Fibroblast of the aortic adventitia (primary cell): Measurements from ENCODE around the gene DNM1. TPM values are rescaled to one million over a fixed set of nuclear protein-coding genes. Genes with fewer than 3 reads are reported as not detected.
"Not testable (repeated sequence)": the region's sequence is repeated elsewhere in the genome, so short reads cannot be mapped to it uniquely, and the experiment has no call there.

Source experiments
- DNase-seq: peaks from one replicate; pipeline ENCODE4 v3.0.0-alpha.2; 2010; ENCODE audit warnings: low read depth
- H3K4me3 ChIP-seq: 2 replicates; pipeline ENCODE4 v1.5.1; 2011; ENCODE audit warnings: low read depth, mild to moderate bottlenecking, control low read depth, low read length, moderate library complexity
- CTCF ChIP-seq: IDR thresholded peaks from 2 replicates; pipeline ENCODE4 v1.5.1; 2011; ENCODE audit warnings: mild to moderate bottlenecking, low read length, control low read depth, inconsistent platforms; ENCODE audit not compliant: insufficient read depth
- total RNA-seq: library from RNA; depleted of rRNA; stranded (reverse); fragments of >200 nt; gene quantifications from 2 replicates; pipeline ENCODE4 v1.2.3, GENCODE V29; 2012; ENCODE audit warnings: low replicate concordance

Gene DNM1
- total RNA-seq, 1 donor, result 57.4 TPM

- H3K4me3 ChIP-seq, result no peak overlapping the region
- DNase-seq, result no peak
- no peak for TF ChIP-seq CTCF
Measured at GRCh38 chr9:128226412-128226801, 23.2 kb downstream of the DNM1 start.

GRCh38 chr9:128230897-128231296 is 27.7 kb downstream of the DNM1 start:
- not testable (repeated sequence) for DNase-seq, H3K4me3 ChIP-seq

GRCh38 chr9:128231638-128232527 is 28.7 kb downstream of the DNM1 start:
- no peak for TF ChIP-seq CTCF
- DNase-seq, result no peak
- H3K4me3 ChIP-seq, result no peak overlapping the region

GRCh38 chr9:128232528-128233428 is 29.6 kb downstream of the DNM1 start:
- no peak for DNase-seq
- no peak overlapping the region for H3K4me3 ChIP-seq
- TF ChIP-seq CTCF, result no peak

- TF ChIP-seq CTCF, result no peak
- no peak overlapping the region for H3K4me3 ChIP-seq
- no peak for DNase-seq
Measured at GRCh38 chr9:128233817-128234406, 30.7 kb downstream of the DNM1 start.

- H3K4me3 ChIP-seq, result no peak overlapping the region
- DNase-seq, result no peak
- no peak for TF ChIP-seq CTCF
Measured at GRCh38 chr9:128242124-128242523, 38.9 kb downstream of the DNM1 start.

- H3K4me3 ChIP-seq, result peak overlapping the region; percentile 18
- peak; percentile 59 for DNase-seq
- TF ChIP-seq CTCF, result no peak
Measured at GRCh38 chr9:128242828-128243214, 39.6 kb downstream of the DNM1 start.
